SK-N-MC (cell line): ENCODE measurements around the gene DENND1B.

Experiments used
- DNase-seq: peaks from one replicate; pipeline ENCODE4 v3.0.0-alpha.2; 2011; ENCODE audit warnings: low read depth, low spot score
- H3K27ac ChIP-seq: fragments of 200-600 bp; sonication (generic); 2 replicates; pipeline ENCODE4 v1.5.1; 2016; ENCODE audit warnings: mixed run types
- H3K36me3 ChIP-seq: fragments of 200-600 bp; sonication (generic); 2 replicates; pipeline ENCODE4 v1.6.1; 2017; ENCODE audit warnings: antibody characterized with exemption, low read length, mixed read lengths; ENCODE audit not compliant: insufficient read depth
- H3K4me3 ChIP-seq: fragments of 200-600 bp; sonication (generic); 2 replicates; pipeline ENCODE4 v1.5.1; 2016
- H3K9ac ChIP-seq: fragments of 200-600 bp; sonication (generic); 2 replicates; pipeline ENCODE4 v1.8.0; 2017; ENCODE audit warnings: mixed run types, mixed read lengths; ENCODE audit not compliant: insufficient read length
- H3K9me3 ChIP-seq: fragments of 200-600 bp; sonication (generic); 2 replicates; pipeline ENCODE4 v1.6.1; 2017; ENCODE audit warnings: low read depth, mild to moderate bottlenecking, antibody characterized with exemption, low read length, moderate library complexity, mixed read lengths
- EZH2 ChIP-seq: fragments of 200-600 bp; sonication (generic); IDR thresholded peaks from one replicate; pipeline ENCODE4 v1.6.1; 2017; ENCODE audit warnings: antibody characterized with exemption
- FOXP2 ChIP-seq: optimal IDR thresholded peaks from 2 replicates; pipeline ENCODE3; 2011; ENCODE audit warnings: mild to moderate bottlenecking, moderate library complexity; ENCODE audit not compliant: insufficient read depth; ENCODE audit errors: extremely low read length, control extremely low read depth
- POLR2AphosphoS5 ChIP-seq: IDR thresholded peaks from 2 replicates; pipeline ENCODE4 v1.6.1; 2012; ENCODE audit warnings: mild to moderate bottlenecking, low read depth, low read length, borderline replicate concordance

DENND1B gene

DNA sequence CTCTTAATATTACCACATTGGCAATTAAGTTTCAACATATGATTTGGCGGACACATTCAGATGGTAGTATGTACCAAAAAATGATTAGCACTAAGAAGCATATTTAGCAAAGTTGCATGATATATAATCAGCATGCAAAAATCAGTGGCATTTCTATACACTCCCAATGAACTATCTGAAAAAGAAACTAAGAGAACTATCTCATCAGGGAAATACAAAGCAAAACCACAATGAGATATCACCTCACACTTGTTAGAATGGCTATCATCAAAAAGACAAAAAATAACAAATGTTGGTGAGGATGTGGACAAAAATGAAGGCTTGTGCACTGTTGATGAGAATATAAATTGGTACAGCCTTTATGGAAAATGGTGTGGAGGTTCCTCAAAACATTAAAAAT is 31.4 kb upstream of the DENND1B start:
- Histone ChIP-seq H3K9me3 (no peaks in the 10 kb centered on the region), H3K36me3 (no peaks in the 10 kb centered on the region), H3K4me3 (no peak overlapping the region), H3K9ac (no peak overlapping the region), H3K27ac (no peak overlapping the region)
- no peak for TF ChIP-seq FOXP2
- TF ChIP-seq EZH2, result no peak
- no peak for TF ChIP-seq POLR2AphosphoS5
- DNase-seq, result no peak

DNA sequence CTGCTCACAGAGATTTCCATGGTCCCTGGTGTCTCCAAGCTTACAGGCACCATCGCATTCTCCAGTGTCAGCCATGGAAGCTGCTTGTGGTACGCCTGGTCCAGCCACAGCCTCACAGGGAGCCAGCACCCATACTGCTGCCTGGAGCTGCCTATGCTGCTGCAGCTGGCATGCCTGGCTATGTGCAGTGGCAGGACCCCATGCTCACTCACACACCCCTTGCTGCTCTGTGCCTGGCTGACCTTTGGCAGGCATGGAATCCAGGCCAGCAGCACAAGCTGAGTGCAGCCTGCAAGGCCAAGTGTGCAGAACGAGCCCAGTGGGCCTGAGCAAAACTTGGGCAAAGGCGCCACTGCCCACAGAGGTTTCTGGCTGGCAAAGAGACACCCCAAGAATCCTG is 26.4 kb upstream of the DENND1B start:
- Histone ChIP-seq H3K9me3 (no peaks in the 10 kb centered on the region), H3K27ac (no peak overlapping the region), H3K9ac (no peak overlapping the region), H3K36me3 (no peaks in the 10 kb centered on the region), H3K4me3 (no peak overlapping the region)
- DNase-seq, result no peak
- TF ChIP-seq FOXP2 (no peak), POLR2AphosphoS5 (no peak), EZH2 (no peak)

DNA sequence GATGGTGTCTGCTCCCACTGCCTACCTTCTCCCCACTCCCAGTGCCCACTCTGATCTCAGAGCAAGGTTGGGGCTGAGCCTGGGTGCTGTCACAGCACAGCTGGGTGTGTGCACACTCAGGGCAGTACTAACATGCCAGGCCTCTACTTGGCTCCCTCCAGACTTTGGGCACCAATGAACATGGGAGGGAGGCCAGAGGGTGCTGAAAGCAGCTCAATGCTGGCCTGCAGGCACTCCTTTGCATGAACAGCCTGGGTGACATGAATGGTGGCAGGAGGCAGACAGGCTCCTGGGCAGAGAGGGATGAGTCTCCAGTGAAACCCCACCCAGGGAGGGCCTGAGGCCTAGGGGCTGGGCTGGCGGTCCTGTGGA is 25.8 kb upstream of the DENND1B start:
- H3K9ac ChIP-seq, result no peak overlapping the region

DNA sequence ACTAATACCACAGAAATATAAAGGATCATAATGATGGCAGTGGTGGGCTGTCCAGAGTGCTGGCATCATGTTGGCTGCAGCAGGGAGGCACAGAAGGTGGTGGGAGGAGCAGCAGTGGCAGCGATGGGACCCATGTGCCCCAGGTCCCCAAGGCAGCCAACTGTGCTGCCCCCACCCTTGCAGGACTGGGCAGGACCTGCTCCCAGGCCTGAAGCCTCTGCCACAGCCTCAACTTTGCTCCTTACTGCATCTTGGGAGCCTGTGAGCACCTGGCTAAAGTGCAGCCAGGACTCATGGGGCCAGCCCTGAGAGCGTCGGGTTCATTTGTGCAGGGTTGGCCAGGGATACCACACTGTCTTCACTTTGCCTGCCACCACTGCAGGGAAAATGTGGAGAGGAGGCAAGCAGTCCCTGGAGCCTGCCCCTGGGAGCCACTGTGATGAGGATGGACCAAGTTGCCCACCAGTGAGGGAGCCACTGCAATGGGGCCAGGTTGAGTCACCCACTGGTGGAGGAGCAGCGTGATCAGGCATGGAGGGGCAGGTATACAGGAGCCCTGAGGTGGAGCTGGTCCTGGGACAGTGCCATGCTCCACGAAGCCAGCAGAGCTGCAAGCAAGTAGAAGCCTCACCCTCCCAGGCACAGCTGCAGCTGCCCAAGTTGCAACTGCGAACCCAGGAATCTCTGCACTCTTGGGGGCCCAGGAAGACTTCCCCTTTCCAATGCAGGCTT is 25.3 kb upstream of the DENND1B start:
- Histone ChIP-seq H3K27ac (no peak overlapping the region), H3K9me3 (no peaks in the 10 kb centered on the region), H3K36me3 (no peaks in the 10 kb centered on the region), H3K9ac (no peak overlapping the region), H3K4me3 (no peak overlapping the region)
- no peak for DNase-seq
- TF ChIP-seq EZH2 (no peak), FOXP2 (no peak), POLR2AphosphoS5 (no peak)

More for the DNA sequence above, 25.8 kb upstream of the DENND1B start:
- Histone ChIP-seq H3K36me3 (no peaks in the 10 kb centered on the region), H3K9me3 (no peaks in the 10 kb centered on the region), H3K4me3 (no peak overlapping the region), H3K27ac (no peak overlapping the region)
- TF ChIP-seq POLR2AphosphoS5 (no peak), FOXP2 (no peak), EZH2 (no peak)
- no peak for DNase-seq

DNA sequence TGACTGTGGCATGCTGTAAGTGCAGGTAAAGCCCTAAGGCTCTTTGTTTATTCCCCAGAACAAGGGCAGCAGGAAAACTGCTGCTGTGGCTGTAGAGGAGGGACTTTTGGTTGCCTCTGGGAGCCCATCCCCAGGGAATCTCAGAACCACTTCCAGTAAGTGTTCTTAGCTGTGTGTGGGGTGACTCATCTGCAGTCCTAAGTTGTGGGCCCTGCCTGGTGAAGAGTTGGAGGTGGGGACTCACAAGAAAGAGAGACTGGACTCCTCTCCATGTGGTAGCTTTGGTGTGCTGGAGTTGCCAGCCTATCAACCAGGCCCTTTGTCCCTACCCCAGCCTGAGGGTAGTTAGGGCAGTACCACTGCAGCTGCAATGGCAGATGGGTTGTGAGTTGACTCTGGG is 24.0 kb upstream of the DENND1B start:
- no peak for DNase-seq
- H3K9me3 ChIP-seq, result no peaks in the 10 kb centered on the region
- H3K36me3 ChIP-seq, result no peaks in the 10 kb centered on the region
- no peak overlapping the region for H3K9ac ChIP-seq
- TF ChIP-seq POLR2AphosphoS5, result no peak
- TF ChIP-seq FOXP2, result no peak
- no peak for TF ChIP-seq EZH2
- H3K4me3 ChIP-seq, result no peak overlapping the region
- no peak overlapping the region for H3K27ac ChIP-seq

DNA sequence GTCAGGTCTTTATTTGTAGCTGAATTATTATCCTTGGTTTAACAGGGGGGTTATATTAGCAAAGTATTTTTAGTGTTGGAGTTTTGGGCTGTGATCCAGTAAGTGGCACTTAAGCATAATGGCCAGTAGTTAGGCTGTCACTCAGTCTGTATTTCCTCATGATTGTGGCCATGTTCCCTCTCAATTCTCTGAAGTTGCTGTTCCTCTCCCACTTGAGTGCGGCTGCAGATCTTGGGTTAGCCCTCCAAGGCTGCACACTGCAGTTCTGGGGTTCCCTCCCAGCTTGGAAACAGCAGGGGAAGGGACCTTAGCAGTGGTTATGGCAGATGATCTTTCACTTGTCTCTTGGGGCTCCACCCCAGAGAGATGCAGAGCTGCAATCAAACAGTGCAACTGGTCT is 23.2 kb upstream of the DENND1B start:
- H3K9me3 ChIP-seq, result no peaks in the 10 kb centered on the region
- H3K27ac ChIP-seq, result no peak overlapping the region
- no peaks in the 10 kb centered on the region for H3K36me3 ChIP-seq
- no peak overlapping the region for H3K9ac ChIP-seq
- DNase-seq, result no peak
- no peak overlapping the region for H3K4me3 ChIP-seq
- TF ChIP-seq FOXP2, result no peak
- no peak for TF ChIP-seq POLR2AphosphoS5
- TF ChIP-seq EZH2, result no peak

DNA sequence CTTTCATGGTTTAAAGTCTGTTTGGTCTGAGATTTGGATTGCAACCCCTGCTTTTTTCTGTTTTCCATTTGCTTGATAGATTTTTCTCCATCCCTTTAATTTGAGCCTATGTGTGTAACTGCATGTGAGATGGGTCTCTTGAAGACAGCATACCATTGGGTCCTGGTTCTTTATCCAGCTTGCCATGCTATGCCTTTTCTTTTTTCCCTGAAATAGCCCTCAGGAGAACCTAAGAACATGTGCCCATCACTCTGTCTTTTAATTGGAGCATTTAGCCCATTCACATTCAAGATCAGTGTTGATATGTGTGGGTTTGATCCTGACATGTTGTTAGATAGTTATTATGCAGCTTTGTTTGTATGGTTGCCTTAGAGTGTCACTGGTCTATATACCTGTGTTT is 21.7 kb upstream of the DENND1B start:
- DNase-seq, result no peak
- Histone ChIP-seq H3K9me3 (no peaks in the 10 kb centered on the region), H3K9ac (no peak overlapping the region), H3K27ac (no peak overlapping the region), H3K4me3 (no peak overlapping the region), H3K36me3 (no peaks in the 10 kb centered on the region)
- TF ChIP-seq EZH2 (no peak), FOXP2 (no peak), POLR2AphosphoS5 (no peak)

DNA sequence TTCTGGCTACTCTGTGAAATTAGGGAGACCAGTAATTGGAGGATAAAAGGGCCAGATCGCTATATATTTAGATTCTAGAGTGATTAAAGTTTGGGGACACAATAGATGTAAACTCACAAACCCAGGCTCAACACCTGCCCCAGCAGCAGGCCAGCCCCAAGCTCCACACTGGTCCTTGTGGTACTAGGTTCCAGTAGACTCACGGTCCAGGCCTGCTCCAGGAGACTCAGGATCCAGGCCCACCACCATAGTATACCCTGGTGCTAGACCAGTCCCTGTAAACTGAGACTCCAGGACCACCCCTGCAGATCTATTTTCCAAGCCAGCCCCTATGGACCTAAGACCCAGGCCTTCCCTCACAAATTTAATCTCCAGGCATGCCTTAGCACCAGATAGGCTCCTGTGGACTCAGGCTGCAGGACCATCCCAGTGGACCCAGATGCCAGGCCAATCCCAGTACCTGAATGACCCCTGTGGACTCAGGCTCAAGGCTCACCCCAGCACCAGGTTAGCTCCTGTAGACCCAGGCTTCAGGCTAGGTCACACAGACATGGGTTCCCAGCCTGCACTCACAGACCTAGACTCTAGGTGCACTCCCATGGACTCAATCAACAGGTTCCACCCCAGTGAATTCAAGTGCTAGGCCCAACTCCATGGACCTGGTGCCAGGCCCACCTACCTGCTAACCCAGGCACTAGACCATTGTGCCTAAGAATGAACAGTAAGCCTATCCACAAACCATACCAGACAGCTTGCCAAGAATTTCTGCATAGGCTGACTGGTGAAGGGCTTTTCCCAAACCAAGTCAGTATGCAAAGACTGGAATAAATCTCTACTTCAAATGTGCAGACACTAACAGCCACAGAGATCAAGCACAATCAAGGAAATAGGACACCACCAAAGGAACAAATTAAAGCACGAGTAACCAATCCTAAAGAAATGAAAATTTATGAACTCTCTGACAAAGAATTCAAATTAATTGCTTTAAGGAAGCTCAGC is 13.8 kb upstream of the DENND1B start:
- no peak for DNase-seq
- H3K4me3 ChIP-seq, result no peak overlapping the region
- no peak for TF ChIP-seq POLR2AphosphoS5
- no peak for TF ChIP-seq EZH2
- TF ChIP-seq FOXP2, result no peak
- H3K36me3 ChIP-seq, result no peaks in the 10 kb centered on the region
- H3K9ac ChIP-seq, result no peak overlapping the region
- 0 out of 2 replicates have a peak overlapping the region, but pooled peaks have one; percentile 0 for H3K27ac ChIP-seq
- H3K9me3 ChIP-seq, result no peaks in the 10 kb centered on the region
